8988T (cell line): Measurements from ENCODE around the gene VARS1.

Source experiments
- DNase-seq: peaks from one replicate; pipeline ENCODE4 v3.0.0; 2011

Gene VARS1

DNA sequence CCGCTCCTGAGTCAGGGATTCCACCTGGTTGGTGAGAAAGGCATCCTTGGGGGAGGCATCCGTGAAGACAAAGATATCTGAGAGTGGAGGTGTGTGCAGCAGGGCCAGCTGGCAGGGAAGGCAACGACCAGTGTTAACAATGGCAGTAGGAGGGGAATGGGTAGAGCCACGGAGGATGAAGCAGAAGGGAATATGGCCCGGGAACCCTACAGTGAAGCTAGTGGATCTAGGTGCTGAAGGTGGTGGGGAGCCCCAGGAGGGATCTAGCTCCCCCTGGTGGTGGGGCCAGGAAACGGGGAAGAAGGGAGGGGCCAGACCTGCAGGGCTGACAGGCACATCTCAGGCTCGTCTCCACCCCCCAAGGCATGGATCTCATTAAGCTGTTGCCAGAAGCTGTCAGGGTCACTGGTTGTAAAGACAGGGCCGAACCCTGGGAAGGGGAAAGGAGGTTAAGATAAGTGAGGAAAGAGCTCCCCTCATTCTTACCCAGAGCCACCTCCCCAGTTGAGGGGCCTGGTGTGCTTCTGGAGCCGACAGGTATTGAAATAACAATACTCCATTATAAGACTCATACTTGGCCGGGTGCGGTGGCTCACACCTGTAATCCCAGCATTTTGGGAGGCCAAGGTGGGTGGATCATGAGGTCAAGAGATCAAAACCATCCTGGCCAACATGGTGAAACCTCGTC lies 25.7 kb downstream of the VARS1 start:
- DNase-seq = peak; percentile 97

DNA sequence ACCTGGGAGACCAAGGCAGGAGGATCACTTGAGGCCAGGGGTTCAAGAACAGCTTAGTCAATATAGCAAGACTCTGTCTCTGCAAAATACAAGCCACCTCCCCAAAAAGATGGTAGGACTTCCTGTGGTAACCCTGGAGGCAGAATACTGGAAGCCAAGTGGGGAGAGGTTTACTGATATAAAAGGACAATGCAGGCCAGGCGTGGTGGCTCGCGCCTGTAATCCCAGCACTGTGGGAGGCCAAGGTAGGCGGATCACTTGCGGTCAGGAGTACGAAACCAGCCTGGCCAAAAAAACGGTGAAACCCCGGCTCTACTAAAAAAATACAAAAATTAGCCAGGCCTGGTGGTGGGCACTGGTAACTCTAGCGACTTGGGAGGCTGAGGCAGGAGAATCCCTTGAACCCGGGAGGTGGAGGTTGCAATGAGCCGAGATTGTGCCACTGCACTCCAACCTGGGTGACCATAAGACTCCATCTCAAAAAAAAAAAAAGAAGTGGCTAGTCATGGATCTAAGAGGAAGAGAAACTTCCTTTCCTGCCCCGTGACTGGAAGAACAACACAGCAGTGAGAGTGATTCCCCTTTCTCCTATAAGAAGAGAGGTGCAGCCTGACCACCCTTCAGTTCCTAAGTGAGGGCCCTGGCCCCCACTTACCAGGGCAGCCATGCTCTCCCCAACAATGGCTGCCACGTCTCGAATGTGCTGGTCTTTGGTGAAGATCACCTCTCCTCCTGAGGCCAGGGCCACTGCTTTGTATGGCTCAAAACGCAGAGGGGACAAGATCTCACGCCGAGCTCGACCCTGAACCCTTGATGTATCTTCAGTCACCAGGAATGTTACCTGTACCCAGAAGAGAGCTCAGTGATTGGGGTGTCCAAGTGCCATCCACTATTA lies 26.9 kb downstream of the VARS1 start:
- DNase-seq = no peak

DNA sequence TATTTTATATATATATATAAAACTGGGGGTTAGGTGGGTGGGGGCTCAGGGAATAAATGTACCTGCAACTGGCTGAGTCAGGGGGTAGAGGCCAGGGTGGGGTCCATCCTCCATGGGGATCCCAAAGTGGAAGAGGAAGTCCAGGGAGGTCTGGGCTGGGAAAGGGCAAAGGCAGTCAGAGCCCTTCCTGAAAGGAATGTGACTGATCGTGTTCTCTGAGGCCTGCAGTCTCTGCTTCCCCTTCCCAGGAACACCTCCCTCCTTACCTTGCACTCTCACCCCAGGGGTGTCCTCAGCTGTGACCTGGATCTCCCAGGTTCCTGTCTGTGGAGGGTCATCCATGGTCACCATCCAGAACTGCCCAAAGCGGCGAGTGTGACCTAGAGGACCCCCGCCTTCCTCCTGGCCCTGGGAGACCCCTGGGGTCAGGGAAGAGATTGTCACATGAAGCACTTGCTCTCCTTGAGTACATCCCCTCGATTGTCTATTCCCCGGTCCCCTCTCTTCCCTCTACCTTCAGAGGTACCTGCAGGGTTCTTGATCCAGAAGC lies 28.4 kb downstream of the VARS1 start:
- no peak for DNase-seq

DNA sequence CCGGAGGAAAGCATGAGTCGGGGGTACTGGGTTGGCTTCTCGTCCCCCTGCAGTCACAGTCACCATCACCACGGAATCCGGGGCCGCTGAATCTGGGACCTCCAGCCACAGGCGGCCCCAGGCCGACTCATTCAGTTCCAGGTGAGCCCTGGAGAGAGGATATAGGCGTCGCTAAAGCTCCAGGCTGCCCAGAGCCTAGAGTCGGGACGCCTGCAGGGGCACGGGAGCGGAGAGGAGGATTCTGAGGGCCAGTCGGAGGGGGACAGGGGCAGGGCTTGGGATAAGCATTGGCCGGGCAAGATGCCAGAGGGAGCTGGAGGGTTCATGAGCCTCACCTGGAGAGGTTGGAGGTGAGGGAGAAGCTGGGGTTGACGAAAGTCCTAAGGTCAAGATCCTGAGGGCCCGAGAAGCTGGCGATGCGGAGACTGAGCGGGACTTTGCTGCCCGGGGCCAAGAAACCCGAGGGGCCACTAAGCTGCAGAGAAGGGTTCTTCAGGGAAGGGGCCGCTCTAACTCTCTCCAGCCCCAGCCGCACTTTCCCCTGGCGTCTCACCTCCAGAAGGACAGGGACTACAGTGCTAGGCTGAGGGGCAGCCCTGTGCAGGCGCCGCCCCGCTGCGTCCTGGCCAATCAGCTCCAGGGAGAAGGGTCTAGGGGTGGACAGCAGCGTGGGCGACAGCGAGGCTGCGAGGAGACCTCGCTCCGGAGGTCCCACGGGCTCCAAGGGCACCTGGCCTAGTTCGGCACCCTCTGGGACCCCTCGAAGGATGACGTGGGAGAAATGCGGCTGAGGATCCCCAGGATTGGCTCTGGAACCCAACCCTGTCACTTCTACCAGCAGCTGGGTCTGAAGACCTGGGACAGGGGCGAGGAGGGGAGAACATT lies 29.4 kb downstream of the VARS1 start:
- DNase-seq = no peak

DNA sequence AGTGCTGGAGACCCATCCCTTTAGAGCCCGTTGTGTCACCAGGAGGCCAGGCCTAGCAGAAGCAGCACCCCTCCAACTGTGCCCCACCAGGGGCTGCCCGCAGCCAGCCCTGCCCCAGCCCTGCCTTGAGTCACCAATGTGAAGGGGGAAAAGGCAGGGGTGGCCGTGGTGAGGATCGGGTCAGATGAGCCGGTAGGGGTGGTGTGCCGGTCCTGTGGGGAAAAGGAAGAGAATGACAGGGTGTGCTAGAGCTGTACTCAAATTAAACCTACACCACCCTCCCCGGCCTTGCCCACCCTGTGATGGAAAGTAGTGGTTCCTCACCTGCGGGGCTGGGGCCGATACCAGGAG lies 30.0 kb downstream of the VARS1 start:
- no peak for DNase-seq

DNA sequence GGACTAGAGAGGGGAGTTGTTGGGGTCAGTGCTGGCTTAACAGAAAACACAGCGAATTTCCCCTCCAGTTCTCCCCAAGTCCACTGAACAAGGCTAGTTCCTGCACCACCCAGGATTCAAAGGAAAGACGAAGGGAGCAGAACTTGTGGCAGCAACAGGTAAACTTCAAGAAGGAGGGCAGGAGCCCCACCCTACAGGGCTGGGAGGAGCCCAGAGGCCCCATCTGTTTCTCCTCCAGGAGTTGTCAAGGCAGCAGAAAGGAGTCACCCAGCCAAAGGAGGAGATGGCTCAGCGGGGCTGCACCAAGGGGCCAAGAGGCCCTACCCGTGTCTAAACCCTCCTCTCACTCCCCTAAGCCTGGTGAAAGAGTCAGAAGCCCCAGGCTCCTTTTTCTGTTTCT lies 31.4 kb downstream of the VARS1 start:
- no peak for DNase-seq

DNA sequence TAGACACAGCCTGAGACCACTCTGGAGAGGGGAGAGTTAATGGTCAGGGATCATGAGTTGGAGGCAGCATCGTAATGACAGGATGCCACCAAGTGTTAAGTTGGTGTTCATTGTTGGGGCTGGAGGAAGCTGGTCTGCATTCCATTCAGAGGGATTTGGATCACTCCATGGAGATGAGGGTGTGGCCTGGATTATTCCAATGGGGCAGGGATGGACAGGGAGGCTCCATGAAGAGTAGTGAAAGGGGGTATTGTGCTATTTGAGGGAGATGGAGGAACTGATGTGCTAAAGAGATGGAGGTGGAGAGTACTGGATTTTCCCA lies 32.0 kb downstream of the VARS1 start:
- no peak for DNase-seq

DNA sequence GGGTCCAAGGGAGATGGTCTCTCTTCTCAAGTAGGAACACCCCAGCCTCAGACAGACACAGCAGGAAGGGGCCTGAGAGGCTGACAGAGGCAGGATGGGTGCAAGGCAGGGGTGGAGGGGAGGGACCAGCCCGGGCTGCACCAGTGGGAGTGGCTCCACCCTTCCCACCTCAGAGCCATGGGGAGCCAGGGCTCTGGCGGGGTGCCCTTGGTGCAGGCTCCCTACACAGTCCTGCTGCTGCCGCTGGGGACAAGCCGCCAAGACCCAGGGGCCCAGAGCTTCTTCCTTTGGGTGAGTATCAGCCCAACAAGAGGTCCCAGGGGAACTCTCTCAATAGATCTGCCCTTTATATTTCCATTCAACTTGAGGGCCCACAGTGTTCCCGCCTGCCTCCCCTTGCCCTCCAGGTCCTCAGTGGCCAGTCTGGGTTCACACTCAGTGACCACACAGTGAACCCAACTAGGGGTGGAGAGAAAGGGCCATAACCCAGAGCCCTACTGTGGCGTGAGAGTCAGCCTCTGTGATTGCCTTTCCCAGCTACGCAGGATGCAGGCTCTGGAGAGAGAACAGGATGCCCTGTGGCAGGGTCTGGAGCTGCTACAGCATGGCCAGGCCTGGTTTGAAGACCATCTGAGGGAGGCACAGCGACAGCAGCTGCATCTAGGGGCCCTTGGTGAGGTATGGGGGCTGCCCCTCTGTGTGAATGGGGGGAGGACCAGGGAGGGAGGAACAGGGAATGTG lies 32.5 kb downstream of the VARS1 start:
- no peak for DNase-seq

DNA sequence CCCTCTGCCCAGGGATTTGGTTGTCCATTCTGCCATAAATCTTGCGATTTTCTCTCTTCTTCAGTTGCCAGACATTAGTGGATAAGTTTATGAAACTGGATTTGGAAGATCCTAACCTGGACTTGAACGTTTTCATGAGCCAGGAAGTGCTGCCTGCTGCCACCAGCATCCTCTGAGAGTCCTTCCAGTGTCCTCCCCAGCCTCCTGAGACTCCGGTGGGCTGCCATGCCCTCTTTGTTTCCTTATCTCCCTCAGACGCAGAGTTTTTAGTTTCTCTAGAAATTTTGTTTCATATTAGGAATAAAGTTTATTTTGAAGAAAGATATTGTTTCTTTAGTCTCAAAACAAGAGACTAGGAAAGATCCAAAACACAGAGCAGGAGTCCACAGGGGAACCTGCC lies 33.2 kb downstream of the VARS1 start, which contains the start of gene SAPCD1:
Gene SAPCD1, plus strand, starts transcription at position 301 of the 400 bp plus-strand sequence. CDS start 399 bp downstream, outside the sequence.
- no peak for DNase-seq

DNA sequence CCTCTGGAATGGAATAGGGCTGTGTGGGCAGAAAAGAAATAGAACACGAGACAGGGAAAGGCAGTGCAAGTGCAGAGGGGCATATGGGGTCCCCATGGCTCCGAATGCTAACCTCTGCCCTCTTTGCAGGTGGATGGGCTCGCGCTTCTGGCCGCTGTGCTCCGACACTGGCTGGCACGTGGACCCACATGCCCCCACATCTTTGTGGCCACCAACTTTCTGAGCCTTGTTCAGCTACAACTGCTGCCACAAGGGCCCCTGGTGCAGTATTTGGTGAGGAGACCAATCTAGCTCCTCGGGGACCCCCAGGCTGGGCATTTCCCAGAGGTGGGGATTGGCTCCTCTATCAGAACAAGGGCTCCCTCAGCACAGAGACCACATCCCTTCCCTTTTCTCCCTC lies 34.2 kb downstream of the VARS1 start:
- no peak for DNase-seq

DNA sequence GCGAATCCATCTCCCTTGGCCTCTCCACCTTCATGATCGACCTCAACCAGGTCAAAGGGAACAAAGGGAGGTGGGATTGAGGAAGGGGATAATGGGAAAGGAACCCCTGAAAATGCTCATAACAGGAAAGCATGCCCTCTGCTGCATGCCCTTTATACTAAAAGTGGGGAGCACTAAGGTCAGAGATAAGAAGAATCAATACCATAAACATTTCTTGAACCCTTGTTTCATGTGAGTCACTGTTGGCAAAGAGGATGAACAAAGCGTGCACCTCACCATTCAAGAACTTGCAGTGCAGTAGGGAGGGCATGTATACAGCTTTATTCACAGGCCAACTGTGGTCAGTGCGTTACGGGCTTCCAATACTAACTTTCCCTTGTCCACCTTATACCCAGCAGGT lies 34.8 kb downstream of the VARS1 start:
- no peak for DNase-seq

DNA sequence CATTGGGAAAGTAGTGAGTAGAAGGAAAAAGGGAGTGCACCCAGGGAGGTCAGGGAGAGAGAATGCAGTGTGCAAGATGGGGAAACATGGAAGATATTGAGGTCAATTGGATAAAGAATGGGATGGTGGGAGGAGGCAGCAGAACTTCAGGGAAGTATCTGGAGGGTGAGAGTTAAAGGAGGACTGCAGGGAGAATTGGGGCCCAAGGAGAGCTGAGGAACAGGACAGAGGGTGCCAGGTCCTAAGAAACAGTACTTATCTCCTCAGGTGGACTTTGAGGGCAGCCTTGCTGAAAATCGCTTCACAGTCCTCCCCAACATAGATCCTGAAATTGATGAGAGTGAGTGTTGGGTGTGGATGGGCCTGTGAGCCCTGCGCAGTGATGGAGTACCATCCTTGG lies 37.3 kb downstream of the VARS1 start:
- DNase-seq = no peak

DNA sequence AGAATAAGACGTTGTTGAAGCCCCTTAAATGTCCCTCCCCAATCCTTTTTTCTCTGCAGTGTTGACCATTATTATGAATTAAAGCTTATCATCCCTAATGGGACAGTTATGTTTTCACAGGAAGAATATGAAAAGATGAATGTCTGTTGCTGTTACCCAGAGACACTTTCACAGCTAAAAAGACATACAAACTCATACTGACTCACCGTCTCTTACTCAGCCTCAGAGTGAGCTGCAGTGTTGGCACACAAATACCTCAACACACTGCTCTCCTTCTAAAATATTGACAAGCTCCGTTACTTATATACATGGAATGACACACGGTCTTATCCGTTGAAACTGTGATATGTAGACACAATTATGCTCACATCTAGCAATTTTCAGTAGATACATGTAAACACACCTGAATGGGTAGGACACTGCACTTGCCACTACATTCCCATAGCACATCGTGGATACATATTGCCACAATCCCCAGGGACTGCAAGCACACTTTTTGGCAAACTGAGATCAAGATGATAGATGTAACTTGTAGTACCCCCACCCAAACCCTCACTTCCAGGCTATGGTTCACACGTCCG lies 42.7 kb downstream of the VARS1 start:
- no peak for DNase-seq

DNA sequence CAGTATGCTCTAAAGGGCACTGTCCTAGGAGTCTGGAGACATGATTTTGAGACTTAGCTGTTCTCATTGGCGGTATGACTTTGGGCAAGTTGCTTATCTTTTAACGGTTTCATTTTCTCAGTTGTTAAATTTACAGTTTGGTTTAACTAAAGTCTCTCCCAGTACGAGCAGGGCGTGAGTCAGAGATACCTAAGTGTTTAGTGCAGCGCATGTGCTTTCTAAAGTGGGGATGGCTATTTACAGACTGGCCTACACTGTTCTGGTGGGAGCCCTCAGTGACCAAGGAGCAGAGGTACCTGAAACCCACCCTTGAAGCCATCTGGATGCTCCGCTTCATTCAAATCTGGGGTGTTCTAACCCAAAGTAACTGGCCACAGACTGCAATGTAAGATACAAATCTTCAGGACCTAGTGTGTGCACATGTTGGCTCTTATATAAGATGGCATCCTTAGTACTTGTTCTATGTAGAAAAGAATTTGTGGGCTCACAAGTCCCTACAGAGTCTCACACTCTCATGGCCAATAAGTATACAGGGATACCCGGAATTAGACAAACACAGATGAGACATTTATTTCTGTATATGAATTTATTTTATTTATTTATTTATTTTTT lies 45.0 kb downstream of the VARS1 start:
- no peak for DNase-seq

DNA sequence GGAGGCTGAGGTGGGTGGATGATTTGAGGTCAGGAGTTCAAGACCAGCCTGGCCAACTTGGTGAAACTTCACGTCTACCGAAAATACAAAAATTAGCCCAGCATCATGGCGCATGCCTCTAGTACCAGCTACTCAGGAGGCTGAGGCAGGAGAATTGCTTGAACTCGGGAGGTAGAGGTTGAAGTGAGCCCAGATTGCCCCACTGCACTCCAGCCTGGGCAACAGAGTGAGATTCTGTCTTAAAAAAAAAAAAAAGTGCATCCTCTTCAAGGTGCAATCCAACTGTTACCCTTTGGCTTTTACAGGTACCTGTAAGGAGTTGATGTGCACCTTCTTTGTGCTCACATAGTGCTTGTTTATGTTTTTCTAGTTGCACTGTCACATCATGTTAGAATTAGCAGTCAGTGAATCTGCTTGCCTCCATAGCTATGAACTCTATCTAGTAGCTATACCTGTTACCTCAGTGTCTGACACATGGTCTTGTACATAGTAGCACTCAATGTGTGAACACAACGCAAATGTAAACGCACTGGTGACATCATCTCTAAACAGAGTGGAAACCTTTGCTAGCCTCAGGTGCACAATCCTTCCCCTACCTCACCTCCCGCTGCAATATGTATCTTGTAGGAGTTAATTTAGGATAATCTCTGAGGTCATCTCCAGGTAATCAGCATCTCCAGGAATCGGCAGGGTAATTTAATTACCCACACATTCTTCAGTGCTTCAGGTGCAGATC lies 46.1 kb downstream of the VARS1 start:
- no peak for DNase-seq
